OCI-LY7 (cell line): ENCODE data around the gene OR52N4. TPM values are rescaled to one million over a fixed set of nuclear protein-coding genes. Genes with fewer than 3 reads are reported as not detected.

Source experiments
- BruUV-seq: library from RNA; stranded (reverse); fragments of 400-500 nt; replicated peaks from 2 replicates; lab custom pipeline; 2021; lab: Mats Ljungman, UMichigan
- CTCF ChIA-PET: fragments of 300-600 bp; sonication (Branson Sonifier 250); formaldehyde crosslinking; loops from one replicate; lab custom pipeline; 2022; ENCODE audit warnings: antibody characterized with exemption; ENCODE audit not compliant: unreplicated experiment; lab: Charles Lee
- POLR2A ChIA-PET: fragments of 300-600 bp; sonication (Branson Sonifier 250); formaldehyde crosslinking; loops from one replicate; lab custom pipeline; 2022; ENCODE audit warnings: antibody characterized with exemption; lab: Charles Lee
- DNase-seq: peaks from one replicate; pipeline ENCODE4 v3.0.0-alpha.2; 2015; ENCODE audit warnings: low spot score
- H2AFZ ChIP-seq: fragments of 200-600 bp; sonication (generic), shearing (Covaris generic); 2 replicates; pipeline ENCODE4 v1.6.1; 2014; ENCODE audit warnings: mild to moderate bottlenecking, antibody characterized with exemption, low read length, moderate library complexity
- H3K27ac ChIP-seq: fragments of 200-600 bp; sonication (generic); 2 replicates; pipeline ENCODE4 v1.5.1; 2014; ENCODE audit warnings: mixed run types, low read depth, mild to moderate bottlenecking, moderate library complexity, low read length, inconsistent platforms; ENCODE audit not compliant: poor library complexity, severe bottlenecking
- H3K36me3 ChIP-seq: fragments of 200-600 bp; sonication (generic); 2 replicates; pipeline ENCODE4 v1.6.1; 2014; ENCODE audit warnings: mild to moderate bottlenecking, antibody characterized with exemption, low read length, moderate library complexity, mixed read lengths; ENCODE audit not compliant: insufficient read depth
- H3K4me1 ChIP-seq: fragments of 200-600 bp; sonication (generic); 2 replicates; pipeline ENCODE4 v1.5.1; 2014; ENCODE audit warnings: mild to moderate bottlenecking, low read length; ENCODE audit not compliant: insufficient read depth, poor library complexity, severe bottlenecking
- H3K4me2 ChIP-seq: fragments of 200-600 bp; sonication (generic); 2 replicates; pipeline ENCODE4 v1.6.1; 2014; ENCODE audit warnings: mild to moderate bottlenecking, low read length
- H3K4me3 ChIP-seq: fragments of 200-600 bp; sonication (generic); 2 replicates; pipeline ENCODE4 v1.5.1; 2014; ENCODE audit warnings: mild to moderate bottlenecking, low read depth, low read length; ENCODE audit not compliant: poor library complexity, severe bottlenecking
- H3K79me2 ChIP-seq: fragments of 200-600 bp; sonication (generic); 2 replicates; pipeline ENCODE4 v1.6.1; 2016; ENCODE audit warnings: low read depth, mild to moderate bottlenecking, low read length, moderate library complexity, mixed read lengths; ENCODE audit not compliant: insufficient read depth
- H3K9me2 ChIP-seq: fragments of 200-600 bp; sonication (generic); 2 replicates; pipeline ENCODE4 v1.6.1; 2016; ENCODE audit warnings: mild to moderate bottlenecking, low read length, mixed read lengths; ENCODE audit not compliant: insufficient read depth
- H3K9me3 ChIP-seq: fragments of 200-600 bp; sonication (generic); 2 replicates; pipeline ENCODE4 v1.6.1; 2014; ENCODE audit warnings: mild to moderate bottlenecking, mixed run types, low read length, mixed read lengths
- H4K20me1 ChIP-seq: fragments of 200-600 bp; sonication (generic); 2 replicates; pipeline ENCODE4 v1.6.1; 2014; ENCODE audit warnings: mild to moderate bottlenecking, antibody characterized with exemption, low read length, moderate library complexity, mixed read lengths; ENCODE audit not compliant: insufficient read depth
- EZH2phosphoT487 ChIP-seq: fragments of 200-600 bp; sonication (generic); IDR thresholded peaks from 2 replicates; pipeline ENCODE4 v1.6.1; 2018; ENCODE audit warnings: low read depth, borderline replicate concordance, mild to moderate bottlenecking, mixed run types, antibody characterized with exemption, low read length, moderate library complexity, mixed read lengths
- intact Hi-C: fragments of 100-400 bp; cut with micrococcal nuclease; formaldehyde crosslinking; loops from one replicate; pipeline ENCODE4 v1.10.0; 2022; ENCODE audit not compliant: unreplicated experiment
- total RNA-seq, 2 experiments: library from RNA; depleted of rRNA in 1 of 2; stranded (reverse); fragments of >200 nt in 1 of 2; shearing (Covaris generic) in 1 of 2; gene quantifications; 2 replicates each; pipeline ENCODE4 v1.2.3, GENCODE V29; 2014 to 2022
- TF ChIP-seq, protein P1 (sequence below): fragments of 200-600 bp; sonication (generic); conservative IDR thresholded peaks from 2 replicates; pipeline ENCODE4 v1.5.1; 2014; ENCODE audit warnings: mild to moderate bottlenecking, antibody characterized with exemption, low read length, moderate library complexity, mixed read lengths

Gene OR52N4
- total RNA-seq, 2 experiments from 2014 or later = not detected

- Histone ChIP-seq H4K20me1 (no peaks in the 10 kb centered on the region), H3K4me3 (no peak overlapping the region), H3K27ac (no peak overlapping the region), H3K4me2 (no peak overlapping the region), H3K36me3 (no peaks in the 10 kb centered on the region), H2AFZ (no peak overlapping the region), H3K9me3 (no peaks in the 10 kb centered on the region), H3K79me2 (no peaks in the 10 kb centered on the region), H3K9me2 (no peaks in the 10 kb centered on the region), H3K4me1 (no peaks in the 10 kb centered on the region)
- DNase-seq = no peak
- no TSS peak for BruUV-seq
- POLR2A ChIA-PET = no interaction called here
- intact Hi-C loops = no loop called here
- TF ChIP-seq, protein P1, sequence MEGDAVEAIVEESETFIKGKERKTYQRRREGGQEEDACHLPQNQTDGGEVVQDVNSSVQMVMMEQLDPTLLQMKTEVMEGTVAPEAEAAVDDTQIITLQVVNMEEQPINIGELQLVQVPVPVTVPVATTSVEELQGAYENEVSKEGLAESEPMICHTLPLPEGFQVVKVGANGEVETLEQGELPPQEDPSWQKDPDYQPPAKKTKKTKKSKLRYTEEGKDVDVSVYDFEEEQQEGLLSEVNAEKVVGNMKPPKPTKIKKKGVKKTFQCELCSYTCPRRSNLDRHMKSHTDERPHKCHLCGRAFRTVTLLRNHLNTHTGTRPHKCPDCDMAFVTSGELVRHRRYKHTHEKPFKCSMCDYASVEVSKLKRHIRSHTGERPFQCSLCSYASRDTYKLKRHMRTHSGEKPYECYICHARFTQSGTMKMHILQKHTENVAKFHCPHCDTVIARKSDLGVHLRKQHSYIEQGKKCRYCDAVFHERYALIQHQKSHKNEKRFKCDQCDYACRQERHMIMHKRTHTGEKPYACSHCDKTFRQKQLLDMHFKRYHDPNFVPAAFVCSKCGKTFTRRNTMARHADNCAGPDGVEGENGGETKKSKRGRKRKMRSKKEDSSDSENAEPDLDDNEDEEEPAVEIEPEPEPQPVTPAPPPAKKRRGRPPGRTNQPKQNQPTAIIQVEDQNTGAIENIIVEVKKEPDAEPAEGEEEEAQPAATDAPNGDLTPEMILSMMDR = no peak
- no peak for TF ChIP-seq EZH2phosphoT487
- CTCF ChIA-PET = no interaction called here
Observed at GRCh38 chr11:5738431-5738830, 15.6 kb upstream of the OR52N4 start.

DNA sequence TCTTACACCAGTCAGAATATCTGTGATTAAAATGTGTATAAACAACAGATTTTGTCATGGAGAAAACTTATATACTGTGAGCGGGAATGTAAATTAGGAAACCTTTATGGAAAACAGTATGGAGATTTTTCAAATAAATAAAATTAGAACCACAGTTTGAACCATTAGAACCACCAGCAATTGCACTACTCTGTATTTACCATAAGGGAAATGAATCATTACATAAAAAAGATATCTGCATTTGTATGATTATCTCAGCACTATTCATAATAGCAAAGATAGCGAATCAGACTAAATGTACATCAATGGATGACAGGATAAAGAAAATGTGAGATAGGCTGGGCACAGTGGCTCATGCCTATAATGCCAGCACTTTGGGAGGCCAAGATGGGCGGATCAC, 7.4 kb upstream of the OR52N4 start:
- POLR2A ChIA-PET = interaction anchor here (0.7 kb wide), 1 partner anchor 411 kb away, joined by 4 read pairs; no protein-coding TSS in a partner anchor
- H3K4me2 ChIP-seq = no peak overlapping the region

GRCh38 chr11:5749836-5750235, 4.2 kb upstream of the OR52N4 start:
- H2AFZ ChIP-seq = no peak overlapping the region
- intact Hi-C loops = no loop called here
- H3K4me1 ChIP-seq = no peaks in the 10 kb centered on the region
- TF ChIP-seq, protein P1 = no peak
- no peak for TF ChIP-seq EZH2phosphoT487
- no peak overlapping the region for H3K27ac ChIP-seq
- no peak overlapping the region for H3K4me3 ChIP-seq
- H3K36me3 ChIP-seq = no peaks in the 10 kb centered on the region
- H3K9me2 ChIP-seq = no peaks in the 10 kb centered on the region
- DNase-seq = no peak
- H3K4me2 ChIP-seq = no peak overlapping the region
- H3K79me2 ChIP-seq = no peaks in the 10 kb centered on the region
- H4K20me1 ChIP-seq = no peaks in the 10 kb centered on the region
- BruUV-seq = no TSS peak
- ChIA-PET POLR2A (no interaction called here), CTCF (no interaction called here)
- no peaks in the 10 kb centered on the region for H3K9me3 ChIP-seq

More for the DNA sequence above, 7.4 kb upstream of the OR52N4 start:
- H3K36me3 ChIP-seq = no peaks in the 10 kb centered on the region
- CTCF ChIA-PET = no interaction called here
- H2AFZ ChIP-seq = no peak overlapping the region
- no peak overlapping the region for H3K4me3 ChIP-seq
- DNase-seq = no peak
- no peaks in the 10 kb centered on the region for H3K9me2 ChIP-seq
- no peak for TF ChIP-seq EZH2phosphoT487
- TF ChIP-seq, protein P1 = no peak
- no peaks in the 10 kb centered on the region for H4K20me1 ChIP-seq
- H3K9me3 ChIP-seq = no peaks in the 10 kb centered on the region
- BruUV-seq = no TSS peak
- intact Hi-C loops = no loop called here
- no peaks in the 10 kb centered on the region for H3K79me2 ChIP-seq
- no peaks in the 10 kb centered on the region for H3K4me1 ChIP-seq
- H3K27ac ChIP-seq = no peak overlapping the region
